A204.1 (cell line): ENCODE measurements around the gene HS3ST2.

Experiments used
- FAIRE-seq: peaks from 2 replicates; lab custom pipeline; 2012; peaks lifted over from hg19 to GRCh38; lab: Jason Lieb, UNC

HS3ST2 gene

DNA sequence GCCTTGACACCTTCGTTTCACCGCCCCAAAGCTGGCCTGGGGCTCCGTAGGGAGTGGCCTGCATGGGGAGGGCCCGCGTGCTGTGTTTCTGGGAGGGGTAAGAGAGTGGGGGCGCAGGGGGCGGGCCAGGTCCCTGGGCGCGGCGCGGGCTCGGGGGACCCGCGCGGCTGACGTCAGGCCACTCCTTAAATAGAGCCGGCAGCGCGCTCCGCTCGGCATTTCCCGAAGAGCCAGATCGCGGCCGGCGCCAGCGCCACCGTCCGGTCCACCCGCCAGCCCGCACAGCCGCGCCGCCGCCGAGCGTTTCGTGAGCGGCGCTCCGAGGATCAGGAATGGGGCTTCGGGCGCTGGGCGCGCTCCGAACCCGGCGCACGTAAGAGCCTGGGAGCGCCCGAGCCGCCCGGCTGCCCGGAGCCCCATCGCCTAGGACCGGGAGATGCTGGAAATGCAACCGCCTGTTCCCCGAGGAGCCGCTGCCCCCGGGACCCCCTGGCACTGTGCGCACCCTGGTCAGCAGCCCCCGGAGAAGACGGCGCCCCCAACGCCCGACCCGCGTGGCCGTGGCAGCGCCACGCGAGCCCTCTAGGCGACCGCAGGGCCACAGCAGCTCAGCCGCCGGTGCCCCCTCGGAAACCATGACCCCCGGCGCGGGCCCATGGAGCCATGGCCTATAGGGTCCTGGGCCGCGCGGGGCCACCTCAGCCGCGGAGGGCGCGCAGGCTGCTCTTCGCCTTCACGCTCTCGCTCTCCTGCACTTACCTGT is at the start of gene HS3ST2:
Gene HS3ST2, plus strand, starts transcription at position 215 of the 763 bp plus-strand sequence. Its CDS starts 449 bp downstream, at position 664.
- FAIRE-seq: no peak

DNA sequence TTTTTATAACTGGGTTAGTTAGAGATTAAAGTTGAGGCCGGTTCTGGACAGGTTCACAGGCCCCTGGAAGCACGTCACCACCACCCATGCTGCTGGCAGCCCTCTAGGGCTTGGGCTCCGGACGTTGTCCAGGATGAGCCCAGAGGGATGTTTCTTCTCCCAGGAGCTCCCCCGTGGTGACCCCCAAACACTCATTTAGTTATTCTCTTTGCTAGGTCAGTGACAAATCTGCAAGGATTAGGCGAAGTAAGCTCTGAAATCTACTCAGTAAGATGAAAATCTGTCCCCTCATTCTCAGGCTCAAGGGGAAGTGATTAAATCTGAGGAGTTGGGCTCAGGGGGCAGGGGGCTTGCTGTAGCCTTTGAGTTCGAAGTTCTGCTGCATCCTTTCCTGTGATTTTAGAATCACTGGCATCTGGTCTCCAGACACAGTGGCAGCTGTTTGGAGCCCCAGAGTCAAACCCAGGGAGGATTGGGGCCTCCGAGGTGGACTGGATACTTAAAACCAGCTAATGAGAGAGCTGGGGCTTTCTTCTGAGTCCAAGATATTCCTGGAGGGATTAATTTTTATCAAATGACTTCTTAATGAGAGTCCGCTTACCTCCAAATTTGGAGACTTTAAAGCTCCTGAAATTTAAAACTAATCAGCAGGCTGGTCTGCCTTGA is 49.2 kb upstream of the HS3ST2 start:
- no peak for FAIRE-seq

- FAIRE-seq: no peak
Observed at GRCh38 chr16:22765479-22765878, 48.5 kb upstream of the HS3ST2 start.

GRCh38 chr16:22770866-22771265 is 43.1 kb upstream of the HS3ST2 start:
- no peak for FAIRE-seq

- no peak for FAIRE-seq
Observed at GRCh38 chr16:22771551-22771950, 42.4 kb upstream of the HS3ST2 start.

DNA sequence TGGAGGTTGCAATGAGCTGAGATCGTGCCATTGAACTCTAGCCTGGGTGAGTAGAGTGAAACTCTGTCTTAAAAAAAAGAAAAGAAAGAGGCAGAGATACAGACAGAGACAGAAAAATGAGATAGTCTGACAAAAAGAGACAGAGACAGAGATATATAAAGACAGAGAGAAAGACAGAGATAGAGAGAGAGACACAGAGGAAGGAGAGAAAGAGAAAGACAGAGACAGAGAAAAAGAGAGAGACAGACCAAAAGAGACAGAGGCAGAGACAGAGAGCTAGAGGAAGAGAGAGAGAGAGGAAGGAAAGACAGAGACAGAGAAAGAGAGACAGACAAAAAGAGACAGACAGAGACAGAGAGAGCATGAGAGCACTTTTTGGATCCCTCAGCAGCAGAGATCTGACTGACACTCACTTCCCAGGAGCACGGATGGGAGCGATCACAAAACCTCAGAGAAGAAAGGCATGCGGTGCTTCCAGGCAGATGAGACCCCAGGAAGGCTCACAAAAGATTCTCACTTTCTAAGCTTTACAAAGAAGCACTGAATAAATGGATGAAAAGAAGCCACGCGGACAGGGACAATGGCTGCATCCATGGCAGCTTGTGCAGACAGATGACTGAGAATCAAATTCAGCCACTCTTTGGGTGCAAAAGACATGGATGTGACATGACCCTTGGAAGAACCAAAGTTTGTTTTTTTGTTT is 38.6 kb upstream of the HS3ST2 start:
- no peak for FAIRE-seq

- FAIRE-seq: no peak
Observed at GRCh38 chr16:22781480-22781879, 32.5 kb upstream of the HS3ST2 start.

DNA sequence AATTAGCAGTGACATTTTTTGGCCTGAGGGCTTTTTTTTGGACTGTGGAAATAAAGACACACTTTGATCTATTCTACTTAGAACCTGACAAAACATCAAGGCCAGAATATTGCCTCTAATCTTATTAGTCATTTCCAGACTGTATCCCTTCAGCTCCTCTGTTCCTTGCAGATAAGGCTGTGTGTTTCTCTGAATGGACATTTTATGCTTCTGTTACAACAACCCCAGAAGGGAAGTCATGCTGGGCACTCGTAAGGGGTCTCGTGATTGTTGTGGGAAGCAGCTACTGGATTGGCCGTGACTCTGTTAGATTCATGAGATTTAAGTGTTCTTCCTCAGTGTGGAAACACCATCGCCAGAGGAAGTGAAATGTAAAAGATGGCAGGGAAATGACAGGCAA is 31.6 kb upstream of the HS3ST2 start:
- no peak for FAIRE-seq

- no peak for FAIRE-seq
Observed at GRCh38 chr16:22784690-22785214, 29.2 kb upstream of the HS3ST2 start.

DNA sequence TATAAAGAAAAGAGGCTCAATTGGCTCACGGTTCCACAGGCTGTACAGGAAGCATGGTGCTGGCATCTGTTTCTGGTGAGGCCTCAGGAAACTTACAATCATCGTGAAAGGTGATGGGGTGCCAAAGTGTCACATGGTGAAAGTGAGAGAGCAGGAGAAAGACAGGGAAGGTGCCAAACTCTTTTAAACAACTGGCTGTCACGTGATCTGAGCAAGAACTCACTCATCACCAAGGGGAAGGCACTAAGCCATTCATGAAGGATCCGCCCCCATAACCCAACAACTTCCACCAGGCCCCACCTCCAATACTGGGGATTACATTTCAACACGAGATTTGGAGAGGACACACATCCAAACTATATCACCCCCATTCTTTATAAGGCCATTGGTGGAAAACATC is 28.4 kb upstream of the HS3ST2 start:
- no peak for FAIRE-seq

DNA sequence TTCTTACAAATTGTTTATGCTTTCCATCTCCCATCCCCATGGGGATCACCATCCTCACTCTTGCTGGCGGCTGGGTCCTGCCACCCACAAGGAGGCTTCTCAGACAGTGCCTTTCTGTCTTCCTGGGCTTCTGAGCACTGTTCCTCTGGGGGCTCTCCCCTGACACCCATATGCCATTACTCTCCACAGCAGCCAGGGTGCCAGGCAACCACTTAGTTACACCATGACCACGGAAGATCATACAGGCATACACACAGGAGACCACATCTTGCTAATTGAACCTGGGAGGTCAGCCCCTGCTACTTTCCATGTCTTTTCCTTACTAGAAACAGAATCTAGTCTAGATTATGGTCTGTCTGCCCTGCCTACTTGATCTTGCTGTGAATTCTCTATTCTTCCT is 27.7 kb upstream of the HS3ST2 start:
- no peak for FAIRE-seq

DNA sequence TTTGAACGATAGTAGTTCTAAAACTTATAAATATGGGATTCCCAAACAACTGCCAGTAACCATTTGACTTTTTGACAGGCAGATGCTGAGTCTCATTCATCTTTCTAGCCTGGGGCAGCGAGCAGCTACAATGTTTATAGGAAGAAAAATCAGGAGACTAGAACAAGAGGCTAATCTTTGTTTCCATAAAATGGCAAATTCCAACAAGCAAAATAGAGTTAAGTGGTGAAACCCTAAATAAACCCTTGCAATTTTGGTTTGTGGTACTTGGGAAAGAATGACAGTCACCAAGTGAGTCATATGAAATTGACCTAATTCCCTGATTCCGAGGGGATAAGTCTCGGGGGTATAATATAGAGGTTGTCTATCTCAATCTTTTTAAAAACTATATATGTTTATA is 27.3 kb upstream of the HS3ST2 start:
- FAIRE-seq: no peak

GRCh38 chr16:22787466-22788192 is 26.3 kb upstream of the HS3ST2 start:
- FAIRE-seq: no peak

GRCh38 chr16:22788193-22788530 is 25.8 kb upstream of the HS3ST2 start:
- FAIRE-seq: no peak

DNA sequence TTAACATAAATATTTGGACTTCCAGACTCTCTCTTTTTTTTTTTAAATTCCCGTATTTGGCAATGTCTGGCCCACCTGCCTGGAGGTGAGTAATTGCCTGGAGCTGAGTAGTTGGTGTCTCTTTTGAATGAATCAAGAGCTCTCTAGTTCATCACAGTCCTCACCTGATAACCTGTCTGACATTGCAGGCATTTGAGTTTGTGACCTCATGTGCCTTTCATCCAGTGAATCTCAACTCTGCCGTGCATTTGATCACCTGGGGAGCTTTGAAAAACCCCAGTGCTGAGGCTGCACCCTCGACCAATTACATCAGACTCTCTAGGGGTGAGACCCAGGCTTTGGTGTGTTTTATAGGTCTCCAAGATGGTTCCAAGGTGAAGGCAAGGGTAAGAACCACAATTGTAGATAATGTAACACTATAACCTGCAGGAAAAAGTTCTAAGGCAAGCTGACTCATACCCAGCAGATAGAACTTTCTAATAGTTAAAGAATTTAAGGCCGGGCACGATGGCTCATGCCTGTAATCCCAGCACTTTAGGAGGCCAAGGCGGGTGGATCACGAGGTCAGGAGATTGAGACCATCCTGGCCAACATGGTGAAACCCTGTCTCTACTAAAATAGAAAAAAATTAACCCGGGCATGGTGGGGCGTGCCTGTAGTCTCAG is 24.5 kb upstream of the HS3ST2 start:
- no peak for FAIRE-seq

DNA sequence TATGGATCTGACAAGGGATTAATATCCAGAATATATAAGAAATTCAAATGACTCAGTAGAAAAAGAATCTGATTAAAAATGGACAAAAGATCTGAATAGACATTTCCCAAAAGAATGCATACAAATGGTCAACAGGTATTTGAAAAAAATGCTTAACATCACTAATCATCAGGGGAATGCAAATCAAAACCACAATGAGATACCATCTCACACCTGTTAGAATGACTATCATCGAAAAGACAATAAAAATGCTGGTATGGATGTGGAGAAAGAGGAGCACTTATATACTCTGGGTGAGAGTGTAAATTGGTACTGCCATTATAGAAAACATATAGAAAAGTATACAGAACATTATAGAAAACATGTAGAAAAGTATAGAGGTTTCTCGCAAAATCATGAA is 16.4 kb upstream of the HS3ST2 start:
- FAIRE-seq: peak; percentile 3

GRCh38 chr16:22799113-22799512 is 14.8 kb upstream of the HS3ST2 start:
- FAIRE-seq: no peak

- no peak for FAIRE-seq
Observed at GRCh38 chr16:22804893-22805292, 9.1 kb upstream of the HS3ST2 start.

DNA sequence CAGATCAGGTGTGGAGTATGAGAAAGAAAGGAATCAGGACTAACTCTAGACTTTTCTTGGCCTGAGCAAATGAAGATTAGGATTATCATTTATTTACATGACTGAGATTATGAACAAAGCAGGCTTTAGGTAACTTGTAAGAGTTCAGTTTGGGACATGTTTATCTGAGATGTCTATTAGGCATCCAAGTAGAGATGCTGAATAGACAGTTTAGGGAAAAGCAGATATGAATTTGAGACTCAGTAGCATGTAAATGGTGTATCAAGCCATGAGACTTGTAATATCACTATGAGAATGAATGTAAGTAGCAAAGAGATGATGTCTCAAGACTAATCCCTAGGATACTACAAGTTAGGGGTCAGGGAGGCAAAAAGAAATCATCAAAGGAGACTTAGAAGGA is 8.6 kb upstream of the HS3ST2 start:
- FAIRE-seq: no peak

DNA sequence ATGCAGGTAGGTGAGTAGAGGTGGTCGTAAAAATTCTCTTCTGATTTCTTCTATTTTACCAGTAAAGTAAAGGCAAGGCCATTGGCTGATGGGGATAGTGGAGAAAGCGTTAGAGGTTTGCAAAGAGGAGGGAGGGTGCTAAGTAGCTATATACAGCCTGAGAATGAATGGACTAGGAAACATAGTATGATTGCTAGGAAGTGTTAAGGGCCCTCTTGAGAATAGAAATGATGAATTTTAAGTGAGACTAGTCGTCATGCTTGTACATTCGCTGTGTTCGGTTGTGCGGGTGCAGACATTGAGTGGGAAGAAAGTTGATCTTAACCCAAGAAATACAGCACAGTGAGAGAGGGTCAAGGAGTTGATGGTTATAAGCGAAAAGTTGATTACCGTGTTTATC is 7.2 kb upstream of the HS3ST2 start:
- FAIRE-seq: no peak

GRCh38 chr16:22810226-22810625 is 3.7 kb upstream of the HS3ST2 start:
- FAIRE-seq: no peak
